Measurements from ENCODE around the gene UGT2B28.
"Not testable (repeated sequence)": the region's sequence is repeated elsewhere in the genome, so short reads cannot be mapped to it uniquely, and the experiment has no call there.

The UGT2B28 gene

GRCh38 chr4:69280081-69280480 lies at the start of gene UGT2B28:
TSS of gene UGT2B28 (plus strand) at chr4:69280475. CDS start at chr4:69280501, 26 bp downstream.
- H3K4me3 ChIP-seq (ENCODE audit: control insufficient read depth, low read depth, low read length); DNase-seq (ENCODE audit: low read depth): not testable (repeated sequence)

GRCh38 chr4:69239092-69239491 lies 41.2 kb upstream of the UGT2B28 start:
- no peak overlapping the region for H3K4me3 ChIP-seq (ENCODE audit: control insufficient read depth, low read depth, low read length)
- no peak for TF ChIP-seq CTCF (IDR thresholded peaks at IDR 0.05; ENCODE audit: control insufficient read depth, insufficient read depth, low read depth, low read length, missing control alignments)
- no peak for DNase-seq (ENCODE audit: low read depth)

GRCh38 chr4:69239557-69240168 lies 40.6 kb upstream of the UGT2B28 start:
- no peak for TF ChIP-seq CTCF (IDR thresholded peaks at IDR 0.05; ENCODE audit: control insufficient read depth, insufficient read depth, low read depth, low read length, missing control alignments)
- no peak overlapping the region for H3K4me3 ChIP-seq (ENCODE audit: control insufficient read depth, low read depth, low read length)
- DNase-seq (ENCODE audit: low read depth) = no peak

- not testable (repeated sequence) for DNase-seq (ENCODE audit: low read depth); H3K4me3 ChIP-seq (ENCODE audit: control insufficient read depth, low read depth, low read length)
Measured at GRCh38 chr4:69240787-69241186, 39.5 kb upstream of the UGT2B28 start.

- not testable (repeated sequence) for DNase-seq (ENCODE audit: low read depth); H3K4me3 ChIP-seq (ENCODE audit: control insufficient read depth, low read depth, low read length)
Measured at GRCh38 chr4:69241746-69242145, 38.5 kb upstream of the UGT2B28 start.

- not testable (repeated sequence) for H3K4me3 ChIP-seq (ENCODE audit: control insufficient read depth, low read depth, low read length); DNase-seq (ENCODE audit: low read depth)
Measured at GRCh38 chr4:69242562-69243240, 37.6 kb upstream of the UGT2B28 start.

GRCh38 chr4:69250884-69251283 lies 29.4 kb upstream of the UGT2B28 start:
- H3K4me3 ChIP-seq (ENCODE audit: control insufficient read depth, low read depth, low read length); DNase-seq (ENCODE audit: low read depth): not testable (repeated sequence)

GRCh38 chr4:69253147-69253772 lies 27.0 kb upstream of the UGT2B28 start:
- not testable (repeated sequence) for DNase-seq (ENCODE audit: low read depth); H3K4me3 ChIP-seq (ENCODE audit: control insufficient read depth, low read depth, low read length)

- DNase-seq (ENCODE audit: low read depth); H3K4me3 ChIP-seq (ENCODE audit: control insufficient read depth, low read depth, low read length): not testable (repeated sequence)
Measured at GRCh38 chr4:69268612-69269011, 11.7 kb upstream of the UGT2B28 start.

- not testable (repeated sequence) for DNase-seq (ENCODE audit: low read depth); H3K4me3 ChIP-seq (ENCODE audit: control insufficient read depth, low read depth, low read length)
Measured at GRCh38 chr4:69296356-69296755, 16.1 kb downstream of the UGT2B28 start.

GRCh38 chr4:69308426-69309033 lies 28.3 kb downstream of the UGT2B28 start:
- DNase-seq (ENCODE audit: low read depth); H3K4me3 ChIP-seq (ENCODE audit: control insufficient read depth, low read depth, low read length): not testable (repeated sequence)

- H3K4me3 ChIP-seq (ENCODE audit: control insufficient read depth, low read depth, low read length); DNase-seq (ENCODE audit: low read depth): not testable (repeated sequence)
Measured at GRCh38 chr4:69309549-69310076, 29.3 kb downstream of the UGT2B28 start.

GRCh38 chr4:69310262-69310661 lies 30.0 kb downstream of the UGT2B28 start:
- not testable (repeated sequence) for H3K4me3 ChIP-seq (ENCODE audit: control insufficient read depth, low read depth, low read length); DNase-seq (ENCODE audit: low read depth)
